Neural progenitor cell (in vitro differentiated cells): ENCODE measurements around the gene TPP1. TPM values are rescaled to one million over a fixed set of nuclear protein-coding genes. Genes with fewer than 3 reads are reported as not detected.

Experiments
- DNase-seq: peaks from one replicate; pipeline ENCODE4 v3.0.0-alpha.2; 2016; ENCODE audit warnings: low spot score
- H2AFZ ChIP-seq: fragments of 200-600 bp; sonication (generic); replicated peaks from 2 replicates; pipeline ENCODE4 v1.6.1; 2016; ENCODE audit warnings: antibody characterized with exemption
- H3F3A ChIP-seq: fragments of 200-600 bp; sonication (generic); 2 replicates; pipeline ENCODE4 v1.6.1; 2016; ENCODE audit warnings: antibody characterized with exemption, low read depth
- H3K27ac ChIP-seq: fragments of 200-600 bp; sonication (generic); 2 replicates; pipeline ENCODE4 v1.5.1; 2016; ENCODE audit warnings: mild to moderate bottlenecking
- H3K27me3 ChIP-seq: fragments of 200-600 bp; sonication (generic); 2 replicates; pipeline ENCODE4 v1.6.1; 2016; ENCODE audit warnings: mild to moderate bottlenecking, moderate library complexity
- H3K36me3 ChIP-seq: fragments of 200-600 bp; sonication (generic); 2 replicates; pipeline ENCODE4 v1.5.1; 2016
- H3K4me1 ChIP-seq: fragments of 200-600 bp; sonication (generic); 2 replicates; pipeline ENCODE4 v1.6.1; 2016; ENCODE audit warnings: mixed run types
- H3K4me2 ChIP-seq: fragments of 200-600 bp; sonication (generic); 2 replicates; pipeline ENCODE4 v1.6.1; 2016
- H3K4me3 ChIP-seq: fragments of 200-600 bp; sonication (generic); 2 replicates; pipeline ENCODE4 v1.5.1; 2016
- H3K79me2 ChIP-seq: fragments of 200-600 bp; sonication (generic); 2 replicates; pipeline ENCODE4 v1.6.1; 2016; ENCODE audit warnings: low read depth
- H3K9ac ChIP-seq: fragments of 200-600 bp; sonication (generic); 2 replicates; pipeline ENCODE4 v1.6.1; 2016
- H3K9me3 ChIP-seq: fragments of 200-600 bp; sonication (generic); 2 replicates; pipeline ENCODE4 v1.5.1; 2016; ENCODE audit warnings: low read depth
- H4K20me1 ChIP-seq: fragments of 200-600 bp; sonication (generic); 2 replicates; pipeline ENCODE4 v1.6.1; 2016; ENCODE audit warnings: low read depth
- H3K27ac Mint-ChIP-seq: 3 replicates; pipeline ENCODE4 v1.8.0; 2021; ENCODE audit warnings: mixed read lengths
- H3K27me3 Mint-ChIP-seq: 2 replicates; pipeline ENCODE4 v1.8.0; 2022; ENCODE audit warnings: low read depth, mild to moderate bottlenecking, inconsistent platforms, moderate library complexity, mixed read lengths; ENCODE audit not compliant: insufficient read depth
- H3K36me3 Mint-ChIP-seq: 3 replicates; pipeline ENCODE4 v1.8.0; 2021; ENCODE audit warnings: mixed read lengths
- H3K4me1 Mint-ChIP-seq: 3 replicates; pipeline ENCODE4 v1.8.0; 2021; ENCODE audit warnings: mixed read lengths
- H3K4me3 Mint-ChIP-seq: 3 replicates; pipeline ENCODE4 v1.8.0; 2021; ENCODE audit warnings: mild to moderate bottlenecking, moderate library complexity, mixed read lengths
- H3K9me3 Mint-ChIP-seq: 3 replicates; pipeline ENCODE4 v1.8.0; 2020; ENCODE audit warnings: mixed read lengths
- CTCF ChIP-seq: fragments of 200-600 bp; sonication (generic); IDR thresholded peaks from 2 replicates; pipeline ENCODE4 v1.5.1; 2017; ENCODE audit warnings: antibody characterized with exemption, mild to moderate bottlenecking
- EZH2 ChIP-seq: fragments of 200-600 bp; sonication (generic); IDR thresholded peaks from 2 replicates; pipeline ENCODE4 v1.6.1; 2017; ENCODE audit warnings: antibody characterized with exemption, mild to moderate bottlenecking, moderate library complexity
- EZH2phosphoT487 ChIP-seq: fragments of 200-600 bp; sonication (generic); IDR thresholded peaks from 2 replicates; pipeline ENCODE4 v1.6.1; 2017; ENCODE audit warnings: antibody characterized with exemption
- total RNA-seq: library from RNA; depleted of rRNA; stranded (reverse); fragments of >200 nt; gene quantifications from 2 replicates; pipeline ENCODE4 v1.2.3, GENCODE V29; 2015; ENCODE audit warnings: low replicate concordance

The TPP1 gene
- total RNA-seq, 1 donor from 2014 or later: 9.9 TPM

GRCh38 chr11:6578134-6578533 is 41.1 kb downstream of the TPP1 start:
- no peak for DNase-seq
- no peak overlapping the region for H3K27ac Mint-ChIP-seq

GRCh38 chr11:6576471-6577373 is 42.5 kb downstream of the TPP1 start:
- H3K27ac Mint-ChIP-seq: no peak overlapping the region
- no peaks in the 10 kb centered on the region for H3K36me3 ChIP-seq
- no peak overlapping the region for H3K4me3 ChIP-seq
- no peaks in the 10 kb centered on the region for H3F3A ChIP-seq
- no peaks in the 10 kb centered on the region for H3K27me3 Mint-ChIP-seq
- no peak overlapping the region for H2AFZ ChIP-seq
- H3K27ac ChIP-seq: no peak overlapping the region
- no peak overlapping the region for H3K9ac ChIP-seq
- no peak for DNase-seq
- no peaks in the 10 kb centered on the region for H3K4me1 ChIP-seq
- TF ChIP-seq CTCF: no peak
- TF ChIP-seq EZH2: no peak
- no peak for TF ChIP-seq EZH2phosphoT487
- H4K20me1 ChIP-seq: no peaks in the 10 kb centered on the region
- no peaks in the 10 kb centered on the region for H3K79me2 ChIP-seq
- H3K36me3 Mint-ChIP-seq: peaks cover 4% of the 10 kb centered on the region
- H3K9me3 ChIP-seq: no peaks in the 10 kb centered on the region
- no peaks in the 10 kb centered on the region for H3K27me3 ChIP-seq
- H3K9me3 Mint-ChIP-seq: no peaks in the 10 kb centered on the region
- H3K4me1 Mint-ChIP-seq: no peaks in the 10 kb centered on the region
- H3K4me2 ChIP-seq: no peak overlapping the region
- no peak overlapping the region for H3K4me3 Mint-ChIP-seq

More at GRCh38 chr11:6578134-6578533, 41.1 kb downstream of the TPP1 start:
- H3K4me1 Mint-ChIP-seq: no peaks in the 10 kb centered on the region
- H3K4me3 Mint-ChIP-seq: no peak overlapping the region
- TF ChIP-seq EZH2phosphoT487 (no peak), CTCF (no peak), EZH2 (no peak)
- Histone ChIP-seq H3K4me1 (no peaks in the 10 kb centered on the region), H3F3A (no peaks in the 10 kb centered on the region), H3K9me3 (peaks cover 9% of the 10 kb centered on the region), H2AFZ (no peak overlapping the region), H3K9ac (no peak overlapping the region), H3K79me2 (no peaks in the 10 kb centered on the region), H3K36me3 (no peaks in the 10 kb centered on the region), H3K27ac (no peak overlapping the region), H3K27me3 (no peaks in the 10 kb centered on the region), H3K4me3 (no peak overlapping the region), H3K4me2 (no peak overlapping the region), H4K20me1 (no peaks in the 10 kb centered on the region)
- H3K36me3 Mint-ChIP-seq: peaks cover 9% of the 10 kb centered on the region
- no peaks in the 10 kb centered on the region for H3K27me3 Mint-ChIP-seq
- peaks cover 13% of the 10 kb centered on the region for H3K9me3 Mint-ChIP-seq

GRCh38 chr11:6574816-6575715 is 44.2 kb downstream of the TPP1 start:
- Histone ChIP-seq H3F3A (no peaks in the 10 kb centered on the region), H3K36me3 (no peaks in the 10 kb centered on the region), H3K27ac (no peak overlapping the region), H3K9ac (no peak overlapping the region), H4K20me1 (no peaks in the 10 kb centered on the region), H3K79me2 (no peaks in the 10 kb centered on the region), H3K4me3 (no peak overlapping the region), H2AFZ (no peak overlapping the region), H3K27me3 (no peaks in the 10 kb centered on the region), H3K4me1 (no peaks in the 10 kb centered on the region), H3K9me3 (no peaks in the 10 kb centered on the region), H3K4me2 (no peak overlapping the region)
- no peaks in the 10 kb centered on the region for H3K27me3 Mint-ChIP-seq
- no peak overlapping the region for H3K27ac Mint-ChIP-seq
- H3K4me3 Mint-ChIP-seq: no peak overlapping the region
- DNase-seq: no peak
- no peaks in the 10 kb centered on the region for H3K4me1 Mint-ChIP-seq
- H3K9me3 Mint-ChIP-seq: no peaks in the 10 kb centered on the region
- H3K36me3 Mint-ChIP-seq: peaks cover 5% of the 10 kb centered on the region
- TF ChIP-seq EZH2 (no peak), CTCF (no peak), EZH2phosphoT487 (no peak)
